ENCODE measurements around the gene C6orf141. TPM values are rescaled to one million over a fixed set of nuclear protein-coding genes. Genes with fewer than 3 reads are reported as not detected.

Gene C6orf141
- total and polyA plus RNA-seq, 2 of the 8 experiments (the other 6 are each of a cell fraction or from before 2014, with no cell fraction given): 7.6 to 16.1 TPM

- Histone ChIP-seq H2AK5ac (ENCODE audit: low read depth, low read length) (no peak overlapping the region), H3K27ac (ENCODE audit: low read depth, low read length) (no peak overlapping the region), H3K9ac (replicated peaks in 1 of 4; ENCODE audit: extremely low read depth in 1 of 4, low read depth in 3 of 4, low read length in 3 of 4) (no peak overlapping the region), H3K36me3 (ENCODE audit: control insufficient read depth in 2 of 4, insufficient read depth in 4 of 4, low read length in 3 of 4) (no peaks in the 10 kb centered on the region), H2BK12ac (ENCODE audit: low read depth, low read length) (no peak overlapping the region), H3K4me2 (ENCODE audit: insufficient read depth in 1 of 2, low read depth in 2 of 2, low read length in 2 of 2) (no peak overlapping the region), H2BK120ac (replicated peaks; ENCODE audit: low read depth, low read length) (no peak overlapping the region), H3K14ac (ENCODE audit: insufficient read length) (no peak overlapping the region), H3K23ac (ENCODE audit: insufficient read length) (no peak overlapping the region), H3K79me2 (ENCODE audit: control insufficient read depth in 1 of 2, insufficient read depth in 2 of 2, low read length in 2 of 2) (no peaks in the 10 kb centered on the region), H2BK20ac (ENCODE audit: low read length) (peak overlapping the region; percentile 11; the same call in 1 of the 2 replicates), H3K4ac (replicated peaks; ENCODE audit: insufficient read length, low read depth, low read length) (no peak overlapping the region), H4K5ac (ENCODE audit: insufficient read length, low read depth, low read length) (no peak overlapping the region), H3K56ac (replicated peaks; ENCODE audit: insufficient read length, low read depth, low read length) (no peak overlapping the region), H2AFZ (ENCODE audit: low read length) (no peak overlapping the region), H3K23me2 (ENCODE audit: low read depth, low read length) (no peaks in the 10 kb centered on the region), H4K8ac (ENCODE audit: extremely low read depth, insufficient read depth, low read length) (no peak overlapping the region; the same call in 1 of the 2 replicates), H4K91ac (replicated peaks; ENCODE audit: insufficient read length, low read length) (no peak overlapping the region), H3K4me3 (ENCODE audit: extremely low read depth in 1 of 4, insufficient read depth in 2 of 4, low read depth in 3 of 4, low read length in 4 of 4) (no peak overlapping the region), H4K20me1 (replicated peaks in 1 of 2; ENCODE audit: control insufficient read depth in 1 of 2, insufficient read depth in 2 of 2, low read length in 2 of 2) (no peaks in the 10 kb centered on the region), H3K79me1 (ENCODE audit: low read depth, low read length) (no peaks in the 10 kb centered on the region), H2BK5ac (ENCODE audit: low read depth, low read length) (no peak overlapping the region), H3K18ac (ENCODE audit: extremely low read depth, low read length) (no peak overlapping the region), H3K9me3 (ENCODE audit: insufficient read depth in 2 of 2, low read depth in 1 of 2, low read length in 1 of 2) (no peaks in the 10 kb centered on the region), H3K27me3 (replicated peaks in 1 of 4; ENCODE audit: control insufficient read depth in 3 of 4, extremely low read depth in 1 of 4, insufficient read depth in 3 of 4, low read length in 3 of 4) (no peaks in the 10 kb centered on the region; a peak in 1 of 7 replicates), H3K4me1 (replicated peaks in 1 of 4; ENCODE audit: control insufficient read depth in 3 of 4, insufficient read depth in 4 of 4, low read length in 3 of 4) (no peaks in the 10 kb centered on the region), H2BK15ac (ENCODE audit: low read length) (no peak overlapping the region)
- DNase-seq (ENCODE audit: low read depth in 1 of 2, low spot score in 2 of 2) (no peak), FAIRE-seq (no peak)
- ChIA-PET POLR2A (ENCODE audit: partially characterized antibody) (interaction anchor here (0.8 to 1.2 kb wide), 2 partner anchors 13 to 16 kb away, joined by 4 to 5 read pairs; partner anchors contain the start of gene C6orf141), CTCF (ENCODE audit: partially characterized antibody) (interaction anchor here (0.6 to 5.5 kb wide), 4 partner anchors 16 to 42 kb away, joined by 4 to 23 read pairs (median 7); partner anchors contain the start of gene C6orf141)
- WGBS, 2 experiments (ENCODE audit: extremely low coverage in 1 of 2, insufficient coverage in 1 of 2, insufficient read length in 1 of 2, insufficient replicate concordance in 2 of 2, low coverage in 1 of 2, low lambda C conversion rate in 2 of 2, missing lambda C conversion rate in 1 of 2): 92% methylated on average over 10 of the region's 10 CpGs; no CpG with 5 or more reads in 1 of the 2 experiments
- TF ChIP-seq CBX8 (IDR thresholded peaks at IDR 0.05; ENCODE audit: borderline replicate concordance, low read depth, low read length) (no peak), SIX5 (IDR thresholded peaks at IDR 0.05; ENCODE audit: low read depth, low read length) (no peak)
Observed at GRCh38 chr6:49565855-49566254, 15.4 kb downstream of the C6orf141 start.
